Measurements from ENCODE around the gene LDHD. TPM values are rescaled to one million over a fixed set of nuclear protein-coding genes. Genes with fewer than 3 reads are reported as not detected.
A peak's percentile ranks its signal among the peaks of the same experiment; 100 is the strongest.

The LDHD gene
- total and polyA plus RNA-seq, 2 of the 13 experiments (the other 11 are each of a cell fraction or from before 2014, with no cell fraction given): 9.1 to 9.8 TPM

DNA sequence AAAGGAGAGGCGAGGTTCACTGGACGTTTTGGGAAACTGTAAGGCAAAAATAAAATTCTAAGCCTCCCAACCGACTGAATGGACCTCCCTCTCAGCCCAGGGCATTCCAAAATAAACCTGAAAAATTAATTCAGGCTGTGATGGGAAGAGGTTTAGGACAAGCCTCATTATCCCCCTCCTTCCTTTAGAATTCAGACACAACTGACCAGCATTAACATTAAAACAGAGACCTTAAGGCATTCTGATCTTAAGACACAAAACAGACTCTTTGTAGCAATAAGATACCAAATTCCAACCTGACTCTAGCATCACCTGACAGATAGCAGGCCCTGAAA lies 298 bp upstream of the LDHD start (continued):
- no peak; the same call in 1 of the 2 replicates for TF ChIP-seq ZFP91 (CRISPR knock-in tag; IDR thresholded peaks at IDR 0.05; ENCODE audit: borderline replicate concordance)
- no peak for TF ChIP-seq SRSF4 (IDR thresholded peaks at IDR 0.05; ENCODE audit: low read depth, low read length, poor library complexity, severe bottlenecking)
- 0 out of 2 replicates have a peak, but pooled peaks have one; percentile 1 for TF ChIP-seq PHF8 (CRISPR knock-in tag; IDR thresholded peaks at IDR 0.05)
- TF ChIP-seq MAZ (IDR thresholded peaks at IDR 0.05; ENCODE audit: borderline replicate concordance, low read depth, low read length): no peak; the same call in 1 of the 2 replicates
- no peak; the same call in 1 of the 2 replicates for TF ChIP-seq MAZ (CRISPR knock-in tag; IDR thresholded peaks at IDR 0.05; ENCODE audit: low read depth)
- no peak for TF ChIP-seq ZNF670 (CRISPR knock-in tag; IDR thresholded peaks at IDR 0.05; ENCODE audit: borderline replicate concordance)
- TF ChIP-seq TOPORS (CRISPR knock-in tag; IDR thresholded peaks at IDR 0.05): peak; percentile 13; the same call in 1 of the 2 replicates
- TF ChIP-seq CHD2 (IDR thresholded peaks at IDR 0.05; ENCODE audit: low read depth, low read length): no peak
- TF ChIP-seq MED13 (CRISPR knock-in tag; IDR thresholded peaks at IDR 0.05): 0 out of 2 replicates have a peak, but pooled peaks have one; percentile 55
- no peak for TF ChIP-seq AKNA (CRISPR knock-in tag; IDR thresholded peaks at IDR 0.05; ENCODE audit: borderline replicate concordance)
- 0 out of 2 replicates have a peak, but pooled peaks have one; percentile 47 for TF ChIP-seq SMYD3 (CRISPR knock-in tag; IDR thresholded peaks at IDR 0.05)
- TF ChIP-seq, protein P1, sequence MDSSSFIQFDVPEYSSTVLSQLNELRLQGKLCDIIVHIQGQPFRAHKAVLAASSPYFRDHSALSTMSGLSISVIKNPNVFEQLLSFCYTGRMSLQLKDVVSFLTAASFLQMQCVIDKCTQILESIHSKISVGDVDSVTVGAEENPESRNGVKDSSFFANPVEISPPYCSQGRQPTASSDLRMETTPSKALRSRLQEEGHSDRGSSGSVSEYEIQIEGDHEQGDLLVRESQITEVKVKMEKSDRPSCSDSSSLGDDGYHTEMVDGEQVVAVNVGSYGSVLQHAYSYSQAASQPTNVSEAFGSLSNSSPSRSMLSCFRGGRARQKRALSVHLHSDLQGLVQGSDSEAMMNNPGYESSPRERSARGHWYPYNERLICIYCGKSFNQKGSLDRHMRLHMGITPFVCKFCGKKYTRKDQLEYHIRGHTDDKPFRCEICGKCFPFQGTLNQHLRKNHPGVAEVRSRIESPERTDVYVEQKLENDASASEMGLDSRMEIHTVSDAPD (CRISPR knock-in tag; IDR thresholded peaks at IDR 0.05): 0 out of 2 replicates have a peak, but pooled peaks have one; percentile 20
- no peak for TF ChIP-seq NR0B2 (CRISPR knock-in tag; IDR thresholded peaks at IDR 0.05)
- TF ChIP-seq ZFP36L1 (CRISPR knock-in tag; IDR thresholded peaks at IDR 0.05): 0 out of 2 replicates have a peak, but pooled peaks have one; percentile 46
- no peak for TF ChIP-seq ZFP36L2 (CRISPR knock-in tag; IDR thresholded peaks at IDR 0.05)
- TF ChIP-seq ZSCAN20 (CRISPR knock-in tag; IDR thresholded peaks at IDR 0.05; ENCODE audit: borderline replicate concordance): 0 out of 2 replicates have a peak, but pooled peaks have one; percentile 26
- TF ChIP-seq E2F1 (CRISPR knock-in tag; IDR thresholded peaks at IDR 0.05): no peak
- TF ChIP-seq ZNF30 (CRISPR knock-in tag; IDR thresholded peaks at IDR 0.05): no peak
- no peak for TF ChIP-seq ZNF589 (CRISPR knock-in tag; conservative IDR thresholded peaks at IDR 0.05)
- TF ChIP-seq ZNF17 (CRISPR knock-in tag; IDR thresholded peaks at IDR 0.05): no peak
